NOMO-1 treated with DMSO at 0.1 percent for 48 hours (cell line): ENCODE data around the gene IQSEC2.

Experiments used
- DNase-seq: peaks from one replicate; lab custom pipeline; 2025; ENCODE audit not compliant: unreplicated experiment; lab: John Stamatoyannopoulos, UW

The IQSEC2 gene

GRCh38 chrX:53281321-53281822 is at the start of gene IQSEC2:
TSS of gene IQSEC2 (minus strand) at chrX:53281584.
- DNase-seq: no peak

- no peak for DNase-seq
Measured at GRCh38 chrX:53330331-53330730, 48.9 kb upstream of the IQSEC2 start.

DNA sequence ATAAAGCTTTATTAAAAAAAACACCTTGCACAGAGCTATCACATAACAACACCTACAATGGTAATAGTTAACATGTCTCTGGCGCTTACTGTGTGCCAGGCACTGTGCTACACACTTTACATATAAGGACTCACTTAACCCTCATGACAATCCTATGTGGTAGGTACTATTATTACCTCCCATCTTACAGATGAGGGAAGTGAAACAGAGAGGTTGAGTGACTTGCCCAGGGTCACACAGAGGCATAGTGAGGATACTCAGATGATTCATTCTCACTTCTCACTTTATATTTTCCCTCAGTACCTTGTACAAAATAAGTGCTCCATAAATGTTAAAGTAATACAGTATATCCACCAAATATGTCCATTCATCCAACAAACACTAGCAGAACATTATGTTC is 43.4 kb upstream of the IQSEC2 start:
- no peak for DNase-seq

GRCh38 chrX:53324085-53324484 is 42.7 kb upstream of the IQSEC2 start:
- DNase-seq: no peak

GRCh38 chrX:53323196-53323595 is 41.8 kb upstream of the IQSEC2 start:
- DNase-seq: no peak

GRCh38 chrX:53321943-53322497 is 40.6 kb upstream of the IQSEC2 start:
- no peak for DNase-seq

- no peak for DNase-seq
Measured at GRCh38 chrX:53321230-53321942, 40.0 kb upstream of the IQSEC2 start.

GRCh38 chrX:53320543-53321229 is 39.3 kb upstream of the IQSEC2 start:
- no peak for DNase-seq

DNA sequence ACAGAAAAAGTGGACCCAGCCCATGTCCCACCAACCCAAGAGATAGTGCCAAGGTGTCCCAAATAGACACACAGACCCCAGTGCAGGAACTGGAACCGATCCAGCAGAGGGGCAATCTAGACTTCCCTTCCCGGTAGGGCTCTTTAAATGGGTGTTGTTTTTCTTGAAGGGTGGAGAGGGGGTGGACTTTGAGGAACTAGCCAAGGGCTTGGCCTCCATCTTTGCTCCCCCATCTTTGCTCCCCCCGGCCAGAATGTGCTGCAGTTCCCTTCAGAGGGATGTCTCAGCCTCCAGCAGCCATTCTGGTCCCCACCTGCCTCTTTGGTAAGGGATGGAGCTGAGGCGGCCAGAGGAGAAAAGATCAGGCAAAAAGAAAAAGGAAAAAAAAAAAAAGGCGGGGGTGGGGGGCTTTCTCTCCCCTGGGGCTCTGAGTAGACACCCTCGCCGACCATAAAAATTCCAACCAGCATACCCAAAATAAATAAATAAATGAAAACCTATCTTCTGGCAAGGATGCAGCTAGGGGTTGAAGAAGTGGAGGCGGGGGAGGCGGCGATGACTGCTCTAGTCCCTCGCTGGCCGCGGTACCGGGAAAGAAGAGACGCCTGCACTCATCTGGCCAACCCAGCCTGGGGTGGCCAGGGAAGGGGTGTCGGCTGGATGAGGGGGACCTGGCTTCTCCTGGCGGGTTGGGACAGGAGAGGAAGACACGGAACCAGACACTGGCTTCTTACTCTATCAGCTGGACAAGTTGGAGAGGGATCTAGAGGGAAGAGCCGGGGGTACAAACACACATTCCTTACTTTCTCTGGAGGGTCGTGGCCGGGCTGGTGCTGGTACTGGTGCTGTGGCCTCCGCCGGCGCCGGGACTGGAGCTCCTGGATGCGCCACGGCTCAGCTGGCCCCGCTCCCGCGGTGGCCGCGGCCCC is 38.5 kb upstream of the IQSEC2 start:
- DNase-seq: no peak

GRCh38 chrX:53318766-53319353 is 37.5 kb upstream of the IQSEC2 start:
- no peak for DNase-seq

- peak; percentile 50 for DNase-seq
Measured at GRCh38 chrX:53317365-53318069, 36.1 kb upstream of the IQSEC2 start.

DNA sequence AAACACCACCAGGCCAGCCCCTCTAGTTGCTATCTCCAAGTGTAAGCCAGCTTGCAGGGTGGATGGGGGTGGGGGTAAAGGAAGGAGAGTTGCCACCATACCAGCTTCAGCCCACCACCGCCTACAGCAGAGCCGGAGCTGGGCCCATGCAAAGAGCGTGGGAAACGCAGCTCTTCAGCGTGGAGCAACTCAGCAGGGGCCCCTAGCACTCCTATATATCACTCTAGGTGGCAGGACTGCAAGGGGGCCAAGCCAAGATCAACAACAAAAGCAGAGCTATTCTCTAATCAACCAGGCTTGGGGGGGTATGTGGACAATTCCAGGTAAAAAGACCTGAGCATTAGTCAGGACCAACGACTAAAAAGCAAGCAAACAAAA is 35.5 kb upstream of the IQSEC2 start:
- DNase-seq: no peak

DNA sequence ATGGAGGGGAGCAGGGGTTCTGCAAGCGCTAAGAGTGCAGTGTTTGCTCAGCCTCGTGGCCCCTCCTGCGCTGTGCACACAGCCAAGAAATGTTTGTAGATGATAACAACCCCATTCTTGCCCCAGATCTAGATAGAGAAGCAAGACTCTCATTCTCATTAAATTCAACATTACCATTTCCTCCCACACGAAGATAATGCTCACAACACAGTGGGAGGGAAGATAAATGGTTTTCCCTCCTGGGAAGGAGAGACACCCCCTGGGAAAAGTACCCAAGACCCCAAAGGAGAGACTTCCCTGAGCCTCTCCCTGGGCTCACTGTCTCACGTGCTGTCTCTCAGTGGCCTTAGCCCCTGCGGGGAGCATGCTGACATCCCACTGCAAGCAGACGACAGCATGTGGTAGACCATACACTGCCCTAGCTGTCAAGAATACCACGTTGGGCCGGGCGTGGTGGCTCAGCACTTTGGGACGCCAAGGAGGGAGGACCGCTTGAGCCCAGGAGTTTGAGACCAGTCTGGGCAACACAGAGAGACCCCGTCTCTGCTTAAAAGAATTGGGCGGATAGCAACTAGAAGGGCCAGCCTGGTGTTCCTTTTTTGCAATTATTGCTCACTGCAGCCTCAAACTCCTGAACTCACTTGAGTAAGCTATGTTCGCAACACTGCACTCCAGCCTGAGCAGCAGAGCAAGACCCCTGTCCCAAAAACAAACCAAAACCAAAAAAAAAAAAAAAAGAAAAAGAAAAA is 34.9 kb upstream of the IQSEC2 start:
- DNase-seq: no peak

DNA sequence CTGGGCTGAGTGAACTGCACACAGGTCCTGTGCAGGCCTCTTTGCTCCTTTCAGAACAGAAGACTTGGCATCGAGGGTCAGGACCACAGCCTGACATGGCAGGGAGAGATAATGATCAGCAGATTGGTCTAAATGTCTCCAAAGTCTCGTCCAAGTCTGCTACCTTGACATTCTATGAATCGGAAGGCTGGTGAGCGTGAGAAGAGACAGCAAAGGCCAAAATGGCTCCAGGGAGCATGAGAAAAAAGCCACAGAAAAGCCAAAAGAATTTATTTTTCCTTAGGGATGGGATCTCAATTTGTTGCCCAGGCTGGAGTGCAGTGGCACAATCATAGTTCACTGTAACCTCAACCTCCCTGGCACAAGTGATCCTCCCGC is 32.3 kb upstream of the IQSEC2 start:
- no peak for DNase-seq

DNA sequence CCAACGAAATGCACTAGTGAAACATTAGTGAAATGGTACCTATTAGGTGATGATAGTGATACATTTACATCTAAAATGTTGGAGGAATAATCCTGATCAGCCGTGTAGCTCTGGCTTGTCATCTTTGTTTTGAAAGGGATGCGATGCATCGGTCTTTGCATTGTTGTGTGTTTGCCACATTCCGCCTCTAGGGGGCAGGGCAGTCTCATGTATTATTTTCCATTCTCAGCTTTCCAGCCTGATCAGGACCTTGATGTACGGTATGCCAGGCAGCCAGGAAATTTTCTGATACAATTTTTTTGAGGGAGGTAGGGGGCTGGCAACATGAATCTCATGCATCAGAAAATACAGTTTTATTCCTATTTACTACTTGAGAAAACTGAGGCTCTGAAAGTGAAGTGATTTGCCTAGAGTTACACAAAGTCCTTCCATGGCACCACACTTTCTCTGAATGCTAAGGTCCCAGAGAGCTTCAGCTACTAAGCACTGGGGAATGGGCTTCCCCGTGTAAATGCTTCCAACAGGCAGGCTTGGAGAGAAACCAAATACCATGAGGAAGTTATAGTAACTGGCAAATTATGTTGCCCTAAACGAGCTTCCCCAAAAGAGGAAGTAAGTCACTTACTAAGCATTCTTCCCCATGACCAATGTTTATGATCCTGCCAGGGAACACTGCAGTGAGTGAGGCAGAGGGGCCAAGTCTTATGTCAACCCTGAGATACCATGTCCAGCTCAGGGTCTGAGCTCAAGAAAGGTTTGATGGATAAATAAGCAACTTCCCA is 31.8 kb upstream of the IQSEC2 start:
- DNase-seq: peak; percentile 82

DNA sequence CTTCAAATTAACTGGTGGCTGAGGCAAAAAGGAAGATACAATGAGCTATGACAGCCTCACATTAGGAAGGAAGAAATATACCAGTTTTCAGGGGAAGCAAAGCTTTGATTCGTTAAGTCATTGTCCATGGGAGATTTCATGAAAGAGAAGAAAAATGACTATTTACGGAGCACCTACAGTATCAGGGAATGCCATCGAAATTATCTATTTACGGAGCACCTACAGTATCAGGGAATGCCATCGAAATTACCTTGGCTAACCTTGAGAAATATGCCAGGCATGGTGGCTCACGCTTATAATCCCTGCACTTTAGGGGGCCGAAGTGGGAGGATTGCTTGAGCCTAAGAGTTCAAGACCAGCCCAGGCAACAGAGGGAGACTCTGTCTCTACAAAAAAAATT is 28.5 kb upstream of the IQSEC2 start:
- DNase-seq: no peak

DNA sequence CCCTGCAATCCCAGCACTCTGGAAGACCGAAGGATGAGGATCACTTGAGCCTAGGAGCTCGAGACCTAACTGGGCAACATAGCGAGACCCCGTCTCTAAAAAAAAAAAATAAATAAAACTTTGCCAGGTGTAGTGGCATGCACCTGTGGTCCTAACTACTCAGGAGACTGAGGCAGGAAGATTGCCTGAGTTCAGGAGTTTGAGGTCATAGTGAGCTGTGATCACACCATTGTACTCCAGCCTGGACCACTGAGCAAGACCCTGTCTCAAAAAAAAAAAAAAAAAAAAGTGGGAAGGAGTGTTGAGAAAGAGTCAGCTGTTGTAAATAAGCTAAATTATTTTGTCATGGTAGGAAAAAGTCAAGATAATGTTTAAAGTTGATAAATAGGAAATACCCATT is 27.5 kb upstream of the IQSEC2 start:
- DNase-seq: no peak

- DNase-seq: no peak
Measured at GRCh38 chrX:53305996-53306937, 24.9 kb upstream of the IQSEC2 start.
